Activated naive CD8-positive, alpha-beta T cell treated with anti-CD3 and anti-CD28 coated beads for 36 hours (primary cell): ENCODE results near the gene BATF2. TPM values are rescaled to one million over a fixed set of nuclear protein-coding genes. Genes with fewer than 3 reads are reported as not detected.
"Not testable (repeated sequence)": the region's sequence is repeated elsewhere in the genome, so short reads cannot be mapped to it uniquely, and the experiment has no call there.

ENCODE experiments used
- DNase-seq: peaks from one replicate; pipeline ENCODE4 v3.0.0; 2021
- H3K27ac Mint-ChIP-seq: one replicate; pipeline ENCODE4 v1.8.0; 2022; ENCODE audit warnings: mild to moderate bottlenecking, moderate library complexity, mixed read lengths
- H3K27me3 Mint-ChIP-seq: one replicate; pipeline ENCODE4 v1.8.0; 2022; ENCODE audit warnings: mild to moderate bottlenecking, mixed read lengths
- H3K36me3 Mint-ChIP-seq: one replicate; pipeline ENCODE4 v1.8.0; 2021; ENCODE audit warnings: mild to moderate bottlenecking, mixed read lengths
- H3K4me1 Mint-ChIP-seq: one replicate; pipeline ENCODE4 v1.8.0; 2021; ENCODE audit warnings: mixed read lengths
- H3K4me3 Mint-ChIP-seq: one replicate; pipeline ENCODE4 v1.8.0; 2022; ENCODE audit warnings: mild to moderate bottlenecking, moderate library complexity, mixed read lengths
- H3K9me3 Mint-ChIP-seq: one replicate; pipeline ENCODE4 v1.8.0; 2022; ENCODE audit warnings: mixed read lengths
- total RNA-seq, 2 experiments: library from RNA; stranded (reverse); gene quantifications; one replicate each; pipeline ENCODE4 v1.2.3, GENCODE V29; 2021

Gene BATF2
- total RNA-seq, 2 experiments from 2014 or later, result 0.08 TPM; not detected in 1

DNA sequence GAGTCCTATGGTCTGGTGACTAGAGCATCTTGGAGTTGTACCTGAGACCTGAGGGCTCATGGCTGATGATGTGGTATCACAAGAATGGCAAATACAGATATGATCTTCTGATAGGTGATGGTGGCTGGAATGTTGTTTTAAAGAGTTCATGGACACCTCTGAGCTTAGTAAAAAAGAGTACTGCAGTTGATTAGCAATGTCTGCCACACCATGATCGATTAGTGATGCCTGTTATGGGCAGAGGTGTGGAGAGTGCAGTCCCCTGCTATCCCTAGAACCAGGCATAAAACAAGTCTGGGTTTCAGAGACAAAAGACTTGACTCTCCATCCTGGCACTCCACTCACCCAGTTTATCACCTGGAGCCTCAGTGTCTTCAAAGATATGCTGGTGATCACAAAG lies 1.4 kb upstream of the BATF2 start:
- no peaks in the 10 kb centered on the region for H3K9me3 Mint-ChIP-seq
- peak overlapping the region; percentile 73 for H3K27ac Mint-ChIP-seq
- no peak for DNase-seq
- peak overlapping the region; percentile 3 for H3K4me3 Mint-ChIP-seq
- H3K27me3 Mint-ChIP-seq, result peaks cover 11% of the 10 kb centered on the region
- H3K36me3 Mint-ChIP-seq, result no peaks in the 10 kb centered on the region
- peaks cover 17% of the 10 kb centered on the region for H3K4me1 Mint-ChIP-seq

DNA sequence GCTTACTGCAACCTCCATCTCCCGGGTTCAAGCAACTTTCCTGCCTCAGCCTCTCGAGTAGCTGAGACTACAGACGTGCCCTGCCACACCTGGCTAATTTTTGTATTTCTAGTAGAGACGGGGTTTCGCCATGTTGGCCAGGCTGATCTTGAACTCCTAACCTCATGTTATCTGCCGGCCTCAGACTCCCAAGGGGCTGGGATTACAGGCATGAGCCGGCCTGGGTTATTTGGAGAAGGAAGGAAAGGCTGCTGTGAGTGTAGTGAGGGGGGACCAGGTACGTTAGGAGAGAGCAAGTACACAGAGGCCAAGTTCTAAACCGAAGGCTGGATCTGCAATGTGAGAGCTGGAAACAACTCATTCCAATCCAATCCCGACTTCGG lies 453 bp downstream of the BATF2 start:
- H3K36me3 Mint-ChIP-seq, result no peaks in the 10 kb centered on the region
- H3K9me3 Mint-ChIP-seq, result no peaks in the 10 kb centered on the region
- peaks cover 11% of the 10 kb centered on the region for H3K27me3 Mint-ChIP-seq
- H3K4me1 Mint-ChIP-seq, result peaks cover 17% of the 10 kb centered on the region
- H3K4me3 Mint-ChIP-seq, result no peak overlapping the region
- H3K27ac Mint-ChIP-seq, result no peak overlapping the region
- DNase-seq, result no peak

DNA sequence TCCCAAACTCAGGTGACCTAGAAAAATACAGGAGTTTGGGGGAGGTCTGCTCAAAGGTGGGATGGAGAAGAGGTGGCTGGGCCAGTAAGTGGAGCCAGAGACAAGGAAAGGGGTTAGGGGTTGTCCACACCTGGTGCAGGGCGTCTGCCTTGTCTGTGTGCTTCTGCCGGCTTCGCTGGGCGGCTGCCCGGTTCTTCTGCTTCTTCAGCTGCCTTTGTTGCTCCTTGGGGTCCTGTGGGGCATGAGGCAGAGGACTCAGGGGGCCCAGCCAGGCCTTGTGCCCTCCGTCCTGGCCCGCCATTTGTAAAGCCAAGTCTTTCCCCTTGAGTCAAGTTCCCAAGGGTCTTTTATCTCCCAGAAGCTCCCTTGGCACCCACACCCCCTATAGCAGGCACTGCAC lies 2.5 kb downstream of the BATF2 start:
- DNase-seq, result no peak
- peaks cover 11% of the 10 kb centered on the region for H3K27me3 Mint-ChIP-seq
- H3K4me3 Mint-ChIP-seq, result no peak overlapping the region
- H3K9me3 Mint-ChIP-seq, result no peaks in the 10 kb centered on the region
- no peak overlapping the region for H3K27ac Mint-ChIP-seq
- peaks cover 26% of the 10 kb centered on the region for H3K4me1 Mint-ChIP-seq
- H3K36me3 Mint-ChIP-seq, result no peaks in the 10 kb centered on the region

DNA sequence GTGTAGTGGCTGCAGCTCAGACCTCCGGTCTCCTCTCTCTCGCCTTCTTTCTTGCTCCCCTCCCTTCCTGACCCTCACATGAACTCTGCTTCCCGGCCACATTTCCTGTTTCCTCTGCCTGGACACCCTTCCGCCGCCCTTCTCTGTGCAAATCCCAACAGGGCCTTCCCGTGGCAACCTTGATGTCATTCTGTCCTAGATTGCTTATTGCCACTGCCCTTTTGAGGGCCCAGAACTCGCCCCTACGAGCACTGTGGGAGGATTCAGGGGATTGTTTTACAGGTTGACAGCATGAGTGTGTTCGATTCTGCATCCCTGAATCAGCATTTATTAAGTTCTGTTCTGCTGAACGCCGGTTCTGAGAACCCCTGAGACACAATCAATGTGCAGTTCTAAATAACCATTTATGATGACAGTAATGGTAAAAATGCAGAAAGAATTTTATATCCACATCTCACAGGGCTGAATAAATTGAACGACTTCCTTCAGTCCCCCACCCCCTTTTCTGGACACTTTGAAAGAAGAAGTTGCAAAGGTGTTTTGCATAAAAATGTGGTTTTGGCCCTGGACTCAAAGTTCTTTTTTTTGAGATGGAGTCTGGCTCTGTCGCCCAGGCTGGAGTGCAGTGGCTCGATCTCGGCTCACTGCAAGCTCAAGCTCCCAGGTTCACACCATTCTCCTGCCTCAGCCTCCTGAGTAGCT lies 6.4 kb downstream of the BATF2 start:
- Mint-ChIP-seq H3K36me3 (no peaks in the 10 kb centered on the region), H3K9me3 (no peaks in the 10 kb centered on the region), H3K4me3 (no peak overlapping the region), H3K27me3 (peaks cover 7% of the 10 kb centered on the region), H3K4me1 (peaks cover 11% of the 10 kb centered on the region), H3K27ac (no peak overlapping the region)
- no peak for DNase-seq

DNA sequence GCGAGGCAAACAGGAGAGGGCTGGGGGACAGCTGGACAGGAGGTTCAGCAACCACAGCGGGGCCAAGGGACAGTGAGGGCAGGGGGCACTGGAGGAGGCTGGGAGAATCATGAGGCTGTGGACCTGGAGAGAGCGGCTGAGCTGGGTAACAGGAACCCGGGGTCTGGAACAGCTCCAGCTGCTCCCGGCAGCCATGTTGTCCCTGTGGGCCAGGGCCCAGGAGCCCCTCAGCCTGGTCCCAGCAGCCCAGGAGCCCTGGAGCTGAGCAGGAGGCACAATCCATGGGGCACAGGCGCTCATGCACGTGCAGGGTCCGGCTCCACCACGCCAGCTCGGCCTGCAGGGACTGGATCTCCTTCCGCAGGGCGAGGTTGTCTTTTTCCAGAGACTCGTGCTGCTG lies 7.4 kb downstream of the BATF2 start:
- H3K9me3 Mint-ChIP-seq, result no peaks in the 10 kb centered on the region
- H3K27ac Mint-ChIP-seq, result no peak overlapping the region

DNA sequence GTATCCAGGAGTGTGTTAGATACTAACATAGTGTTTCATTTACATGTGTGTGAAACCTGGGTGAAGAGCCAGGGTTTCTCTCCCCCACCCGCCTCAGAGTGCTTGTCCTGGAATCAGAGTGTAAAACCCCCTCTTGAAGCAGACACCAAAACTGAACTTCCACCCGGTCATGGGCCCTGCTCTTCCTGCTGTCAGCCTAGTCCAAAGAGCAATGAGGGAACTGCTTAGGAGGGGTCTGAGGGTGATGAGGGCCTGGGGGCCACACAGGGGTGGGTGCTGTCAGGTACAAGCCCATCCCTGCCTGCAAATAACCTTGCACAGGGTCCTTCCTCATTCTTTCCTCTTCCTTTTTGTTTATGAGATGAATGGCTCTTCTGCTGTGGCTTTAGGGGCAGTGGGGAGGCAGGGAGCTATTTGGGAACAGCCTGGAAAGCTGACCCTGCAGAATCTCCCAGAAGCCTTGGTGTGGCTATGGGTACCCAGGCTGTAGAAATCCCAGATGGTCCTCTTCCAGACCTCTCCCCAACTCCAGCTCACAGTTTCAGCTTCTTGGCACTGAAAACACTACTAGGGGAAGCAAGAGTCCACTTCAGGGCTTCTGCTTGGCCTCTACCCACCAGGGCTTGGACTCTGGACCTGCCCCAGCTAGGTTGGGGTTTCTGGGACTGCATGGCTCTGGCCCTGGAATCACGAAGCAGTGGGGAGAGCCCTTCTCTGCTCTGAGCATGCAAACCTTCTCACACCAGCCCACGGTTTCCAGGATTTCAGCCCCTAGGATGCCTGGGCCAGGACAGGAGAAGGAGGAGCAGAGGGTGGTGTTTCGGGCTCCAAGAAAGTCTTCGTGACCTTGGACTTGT lies 8.5 kb downstream of the BATF2 start:
- Mint-ChIP-seq H3K27me3 (peaks cover 8% of the 10 kb centered on the region), H3K9me3 (no peaks in the 10 kb centered on the region), H3K27ac (no peak overlapping the region), H3K36me3 (no peaks in the 10 kb centered on the region), H3K4me3 (no peak overlapping the region), H3K4me1 (peaks cover 11% of the 10 kb centered on the region)
- no peak for DNase-seq

More for the DNA sequence above, 7.4 kb downstream of the BATF2 start:
- Mint-ChIP-seq H3K27me3 (peaks cover 9% of the 10 kb centered on the region), H3K4me3 (no peak overlapping the region), H3K4me1 (peaks cover 11% of the 10 kb centered on the region), H3K36me3 (no peaks in the 10 kb centered on the region)
- no peak for DNase-seq

DNA sequence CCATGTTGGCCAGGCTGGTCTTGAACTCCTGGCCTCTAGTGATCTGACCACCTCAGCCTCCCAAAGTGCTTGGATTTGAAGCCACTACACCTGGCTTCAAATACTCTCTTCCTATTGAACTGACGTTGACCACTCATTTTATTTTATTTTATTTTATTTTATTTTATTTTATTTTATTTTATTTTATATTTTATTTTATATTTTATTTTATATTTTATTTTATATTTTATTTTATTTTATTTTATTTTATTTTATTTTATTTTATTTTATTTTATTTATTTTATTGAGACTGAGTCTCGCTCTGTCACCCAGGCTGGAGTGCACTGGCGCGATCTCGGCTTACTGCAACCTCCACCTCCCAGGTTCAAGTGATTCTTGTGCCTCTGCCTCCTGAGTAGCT lies 13.4 kb downstream of the BATF2 start:
- H3K9me3 Mint-ChIP-seq, H3K36me3 Mint-ChIP-seq, H3K4me1 Mint-ChIP-seq, DNase-seq, H3K27ac Mint-ChIP-seq, H3K4me3 Mint-ChIP-seq: not testable (repeated sequence)
- peaks cover 12% of the 10 kb centered on the region for H3K27me3 Mint-ChIP-seq

DNA sequence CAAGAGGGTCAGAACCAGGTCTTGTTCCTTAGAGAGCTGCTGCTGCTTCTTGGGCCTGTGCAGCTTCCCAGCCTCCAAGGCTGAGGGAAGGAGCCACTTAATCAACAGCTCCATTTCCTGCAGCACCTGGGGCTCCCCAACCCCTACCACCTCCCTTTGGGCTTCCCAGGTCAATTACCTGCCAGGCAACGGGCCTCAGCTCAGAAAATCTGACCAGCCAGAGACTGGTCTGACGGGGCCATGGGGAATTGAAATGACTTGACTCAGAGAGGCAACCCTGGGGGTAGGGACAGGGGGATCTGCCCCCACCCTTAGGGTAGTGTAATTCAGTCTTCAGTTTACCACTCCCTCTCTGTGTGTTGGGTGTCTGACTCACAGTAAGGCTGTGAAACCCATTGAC lies 20.1 kb downstream of the BATF2 start:
- Mint-ChIP-seq H3K36me3 (no peaks in the 10 kb centered on the region), H3K27ac (no peak overlapping the region), H3K4me3 (no peak overlapping the region), H3K27me3 (no peaks in the 10 kb centered on the region), H3K4me1 (peaks cover 3% of the 10 kb centered on the region), H3K9me3 (no peaks in the 10 kb centered on the region)
- no peak for DNase-seq

DNA sequence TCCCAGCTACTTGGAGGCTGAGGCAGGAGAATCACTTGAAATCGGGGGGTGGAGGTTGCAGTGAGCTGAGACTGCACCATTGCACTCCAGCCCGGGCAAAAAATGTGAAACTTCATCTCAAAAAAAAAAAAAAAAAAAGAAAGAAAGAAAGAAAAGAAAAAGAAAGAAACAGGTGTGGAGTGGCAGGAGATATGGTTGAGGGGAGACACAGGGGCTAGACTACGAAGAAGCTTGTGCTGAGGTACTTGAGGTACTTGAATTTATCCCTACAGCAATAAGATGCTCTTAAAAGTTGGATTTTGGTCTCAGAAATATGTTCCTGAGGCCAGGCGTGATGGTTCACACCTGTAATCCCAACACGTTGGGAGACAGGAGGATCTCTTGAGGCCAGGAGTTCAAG lies 22.6 kb downstream of the BATF2 start:
- Mint-ChIP-seq H3K27me3 (peaks cover 4% of the 10 kb centered on the region), H3K27ac (no peak overlapping the region), H3K4me1 (peaks cover 19% of the 10 kb centered on the region), H3K9me3 (peaks cover 2% of the 10 kb centered on the region), H3K4me3 (no peak overlapping the region), H3K36me3 (peaks cover 3% of the 10 kb centered on the region)
- no peak for DNase-seq

DNA sequence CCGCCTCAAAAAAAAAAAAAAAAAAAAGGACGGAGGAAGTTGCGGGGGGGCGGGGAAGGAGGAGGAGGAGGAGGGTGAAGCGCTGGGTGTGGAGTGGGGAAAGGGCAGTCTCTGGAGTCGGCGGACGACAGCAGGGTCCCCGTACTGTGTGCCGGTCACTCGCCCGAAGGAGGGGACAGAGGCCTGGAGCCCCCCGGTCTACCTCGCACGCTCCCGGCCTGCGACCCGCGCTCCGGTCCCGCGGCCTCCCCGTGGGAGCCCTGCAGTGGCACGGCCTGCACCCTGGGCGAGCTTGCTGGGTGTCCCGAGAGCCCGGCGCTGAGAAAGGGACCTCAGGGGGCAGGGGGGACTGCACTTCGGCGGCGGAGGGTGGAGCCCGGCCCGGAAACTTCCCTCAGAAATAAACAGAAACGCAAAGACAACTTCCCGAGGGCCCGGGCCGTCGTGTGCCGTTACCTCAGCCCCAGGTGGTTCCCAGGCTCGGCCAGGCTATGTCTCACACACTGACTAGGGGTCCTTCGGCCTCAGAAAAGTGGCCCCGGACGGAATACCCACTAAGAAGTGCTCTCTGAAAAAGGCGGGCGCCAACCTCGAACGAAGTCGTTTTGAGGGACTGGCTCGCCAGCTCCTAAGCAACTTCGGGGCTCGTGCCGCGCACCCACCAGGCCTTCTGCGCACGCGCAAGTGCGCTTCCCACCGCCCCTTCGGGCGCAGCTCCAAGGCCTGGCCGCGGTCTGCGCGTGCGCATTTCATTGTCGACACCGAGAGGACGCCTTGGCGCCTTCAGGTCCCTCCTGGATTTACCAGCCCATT lies 25.1 kb downstream of the BATF2 start, which contains the start of gene MAJIN:
Gene MAJIN (minus strand): TSS at position 688 of the 813 bp plus-strand sequence. CDS start 12,703 bp downstream, outside the sequence.
- Mint-ChIP-seq H3K27ac (peak within 1 kb of the TSS; percentile 74), H3K9me3 (peaks cover 2% of the 10 kb centered on the region), H3K36me3 (peaks cover 3% of the 10 kb centered on the region), H3K27me3 (peaks cover 4% of the 10 kb centered on the region), H3K4me1 (peaks cover 30% of the 10 kb centered on the region), H3K4me3 (peak within 1 kb of the TSS; percentile 59)
- peak; percentile 92 for DNase-seq

DNA sequence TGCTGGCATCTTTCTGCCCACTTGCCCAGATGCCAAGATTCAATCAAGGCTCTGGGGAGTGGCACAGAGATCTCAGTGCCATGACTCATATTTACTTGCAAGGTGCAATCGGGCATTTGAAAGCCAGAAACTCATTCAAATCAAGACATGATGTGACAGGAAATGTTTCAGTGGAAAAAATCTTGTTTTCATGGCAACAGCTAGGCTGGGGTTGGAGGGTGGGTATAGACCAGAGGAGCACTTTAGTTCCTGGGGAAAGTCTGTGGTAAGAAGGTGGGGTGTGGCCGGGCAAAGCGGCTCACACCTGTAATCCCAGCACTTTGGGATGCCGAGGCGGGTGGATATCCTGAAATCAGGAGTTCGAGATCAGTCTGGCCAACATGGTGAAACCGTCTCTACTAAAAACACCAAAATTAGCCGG lies 26.0 kb downstream of the BATF2 start:
- Mint-ChIP-seq H3K4me3 (peak overlapping the region; percentile 59), H3K27ac (peak overlapping the region; percentile 74), H3K36me3 (peaks cover 3% of the 10 kb centered on the region), H3K27me3 (peaks cover 4% of the 10 kb centered on the region), H3K4me1 (peaks cover 30% of the 10 kb centered on the region), H3K9me3 (peaks cover 2% of the 10 kb centered on the region)
- DNase-seq, result peak; percentile 38

DNA sequence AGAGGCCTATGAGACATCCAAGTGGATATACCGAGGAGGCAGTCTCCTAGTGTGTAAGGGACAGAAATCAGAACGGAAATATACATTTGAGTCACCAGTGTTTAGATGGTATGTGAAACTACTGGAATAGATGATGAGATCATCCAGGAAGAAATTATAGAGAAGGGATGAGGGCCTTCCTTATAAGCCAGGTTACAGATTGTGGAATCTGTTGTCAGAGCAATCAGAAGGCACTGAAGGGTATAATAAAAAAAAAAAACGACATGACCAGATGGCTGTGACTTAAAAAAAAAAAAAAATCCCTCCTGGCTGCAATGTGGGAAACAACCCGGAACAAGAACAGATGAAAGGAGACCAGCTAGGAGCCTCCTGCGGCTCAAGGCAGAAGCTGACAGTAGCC lies 27.6 kb downstream of the BATF2 start:
- DNase-seq, result no peak
- no peak overlapping the region for H3K27ac Mint-ChIP-seq
- H3K27me3 Mint-ChIP-seq, result peaks cover 4% of the 10 kb centered on the region
- peaks cover 32% of the 10 kb centered on the region for H3K4me1 Mint-ChIP-seq
- H3K36me3 Mint-ChIP-seq, result peaks cover 3% of the 10 kb centered on the region
- H3K9me3 Mint-ChIP-seq, result peaks cover 2% of the 10 kb centered on the region
- H3K4me3 Mint-ChIP-seq, result no peak overlapping the region

DNA sequence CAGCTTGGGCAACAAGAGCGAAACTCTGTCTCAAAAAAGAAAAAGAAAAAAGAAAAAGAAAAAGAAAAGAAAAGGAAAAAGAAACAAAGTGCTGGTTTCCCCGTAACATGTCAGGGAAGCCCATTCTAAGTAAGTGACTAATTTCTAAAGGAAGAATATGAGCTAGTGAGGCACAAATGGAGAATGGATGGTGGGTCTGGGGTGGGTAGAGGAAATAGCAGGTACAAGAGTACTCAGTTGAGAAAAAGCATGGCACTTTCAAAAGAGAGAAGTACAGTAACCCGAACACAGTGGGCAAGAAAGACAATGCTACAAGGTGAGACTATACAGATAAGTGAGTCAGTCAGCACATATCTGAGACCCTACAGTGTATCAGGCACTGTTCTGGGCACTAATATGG lies 29.4 kb downstream of the BATF2 start:
- Mint-ChIP-seq H3K36me3 (peaks cover 3% of the 10 kb centered on the region), H3K27ac (peak overlapping the region; percentile 17), H3K27me3 (peaks cover 4% of the 10 kb centered on the region), H3K9me3 (peaks cover 2% of the 10 kb centered on the region), H3K4me3 (no peak overlapping the region), H3K4me1 (peaks cover 32% of the 10 kb centered on the region)
- no peak for DNase-seq

DNA sequence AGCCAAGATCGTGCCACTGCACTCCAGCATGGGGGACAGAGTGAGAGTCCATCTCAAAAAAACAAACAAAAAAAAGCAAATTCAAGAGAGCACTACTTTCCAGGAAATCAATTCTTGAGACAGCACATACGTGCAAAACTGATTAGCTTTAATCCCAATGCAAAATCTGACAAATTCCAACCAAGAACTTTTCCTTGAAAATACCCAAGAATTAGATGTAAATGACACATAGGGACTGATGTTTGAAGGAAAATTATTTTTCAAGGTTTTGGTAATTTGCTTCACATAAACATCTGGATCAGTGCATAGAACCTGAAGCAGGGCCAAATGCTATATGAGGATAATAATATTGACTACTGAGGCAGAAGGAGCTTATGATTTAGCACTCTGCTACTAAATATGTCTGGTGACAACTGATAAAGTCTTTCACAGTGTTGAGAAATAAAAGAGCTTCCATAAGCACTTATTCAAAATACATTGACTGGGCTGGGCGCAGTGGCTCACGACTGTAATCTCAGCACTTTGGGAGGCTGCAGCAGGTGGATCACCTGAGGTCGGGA lies 33.6 kb downstream of the BATF2 start:
- Mint-ChIP-seq H3K27ac (no peak overlapping the region), H3K27me3 (no peaks in the 10 kb centered on the region), H3K4me1 (peaks cover 10% of the 10 kb centered on the region), H3K4me3 (no peak overlapping the region), H3K36me3 (no peaks in the 10 kb centered on the region), H3K9me3 (no peaks in the 10 kb centered on the region)
- no peak for DNase-seq

DNA sequence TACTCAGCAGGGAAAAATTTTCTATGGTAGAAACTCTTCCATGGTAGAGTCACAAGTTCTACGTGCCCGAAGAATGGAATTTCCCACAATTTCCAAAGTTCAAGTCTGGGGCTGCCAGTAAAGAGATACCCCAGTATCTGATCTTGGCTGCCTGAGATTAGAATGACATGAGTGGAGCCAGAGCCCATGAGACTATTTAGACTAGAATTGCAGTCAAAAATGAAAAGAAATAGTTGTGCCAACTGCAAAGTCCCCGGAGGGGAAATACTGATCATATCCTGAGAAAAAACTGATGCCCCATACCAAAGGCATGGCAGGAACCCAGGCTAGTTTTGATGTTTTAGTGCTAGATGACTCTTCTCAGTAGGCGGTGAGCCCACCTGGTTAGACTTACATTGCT lies 36.1 kb downstream of the BATF2 start:
- H3K27ac Mint-ChIP-seq, result no peak overlapping the region
- peaks cover 3% of the 10 kb centered on the region for H3K4me1 Mint-ChIP-seq
- H3K27me3 Mint-ChIP-seq, result no peaks in the 10 kb centered on the region
- no peaks in the 10 kb centered on the region for H3K9me3 Mint-ChIP-seq
- H3K4me3 Mint-ChIP-seq, result no peak overlapping the region
- H3K36me3 Mint-ChIP-seq, result no peaks in the 10 kb centered on the region
- DNase-seq, result no peak
